Effector CD8-positive, alpha-beta T cell (primary cell): ENCODE results near the gene ZSWIM4.
A peak's percentile ranks its signal among the peaks of the same experiment; 100 is the strongest.
"Not testable (repeated sequence)": the region's sequence is repeated elsewhere in the genome, so short reads cannot be mapped to it uniquely, and the experiment has no call there.

Source experiments
- DNase-seq: peaks from one replicate; lab custom pipeline; 2025; lab: John Stamatoyannopoulos, UW

Gene ZSWIM4

DNA sequence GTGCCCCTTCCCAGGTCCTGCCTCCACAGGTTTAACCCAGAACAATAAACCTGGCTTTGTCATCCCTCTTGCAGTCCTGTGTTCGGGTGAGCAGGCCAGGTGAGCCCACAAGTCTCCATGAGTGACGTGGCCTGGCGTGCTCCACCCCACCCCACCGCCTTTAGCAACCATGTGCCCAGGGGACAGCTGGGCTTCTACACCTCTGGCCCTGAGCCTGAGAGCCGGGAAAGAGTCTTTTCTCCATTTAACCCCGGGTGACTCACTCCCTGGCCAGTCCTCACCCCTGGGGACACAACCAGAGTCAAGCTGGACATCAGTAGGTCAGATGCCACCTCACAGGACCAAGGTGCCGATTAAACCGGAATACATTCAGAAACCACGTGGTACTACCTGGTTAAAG, 16.8 kb upstream of the ZSWIM4 start:
- DNase-seq, result no peak

DNA sequence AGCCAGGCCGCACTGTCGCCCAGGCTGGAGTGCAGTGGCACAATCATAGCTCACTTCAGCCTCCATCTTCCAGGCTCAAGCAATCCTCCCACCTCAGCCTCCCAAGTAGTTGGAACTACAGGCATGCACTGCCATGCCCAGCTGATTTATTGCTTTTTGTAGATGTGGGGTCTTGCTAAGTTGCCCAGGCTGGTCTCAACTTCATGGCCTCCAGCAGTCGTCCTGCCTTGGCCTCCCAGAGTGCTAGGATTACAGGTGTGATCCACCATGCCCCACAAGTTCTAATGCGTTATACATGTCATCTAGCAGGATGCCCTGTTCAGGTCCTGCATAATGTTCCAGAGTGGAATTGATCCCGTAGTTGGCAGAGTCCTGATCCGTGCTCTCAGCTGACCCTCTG, 16.4 kb upstream of the ZSWIM4 start:
- DNase-seq, result no peak

GRCh38 chr19:13779794-13780193, 15.4 kb upstream of the ZSWIM4 start:
- DNase-seq, result not testable (repeated sequence)

DNA sequence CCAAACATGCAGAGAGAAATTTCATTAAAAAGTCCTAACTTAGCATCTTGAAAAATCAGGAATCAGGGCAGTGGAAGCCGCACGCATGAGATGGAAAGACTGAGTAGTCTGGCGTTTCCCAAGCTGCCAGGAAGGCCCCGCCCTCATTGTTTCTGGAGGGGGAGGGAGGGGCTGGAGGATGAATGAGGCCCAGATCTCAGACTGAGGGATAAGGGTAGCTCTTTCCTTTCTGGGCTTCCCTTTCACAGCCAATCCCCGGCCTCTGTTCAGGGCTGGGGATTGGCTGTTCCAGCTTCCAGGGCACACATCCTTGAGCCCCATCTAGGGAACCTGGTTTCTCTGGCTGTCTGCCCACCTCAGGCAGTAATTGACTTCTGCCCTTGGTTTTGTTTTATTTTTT, 13.7 kb upstream of the ZSWIM4 start:
- DNase-seq, result no peak

GRCh38 chr19:13782537-13782936, 12.7 kb upstream of the ZSWIM4 start:
- DNase-seq, result no peak

GRCh38 chr19:13783565-13784500, 11.4 kb upstream of the ZSWIM4 start:
- DNase-seq, result no peak

- DNase-seq, result peak; percentile 59
Measured at GRCh38 chr19:13784731-13785452, 10.4 kb upstream of the ZSWIM4 start.

- no peak for DNase-seq
Measured at GRCh38 chr19:13788991-13789390, 6.3 kb upstream of the ZSWIM4 start.

- no peak for DNase-seq
Measured at GRCh38 chr19:13790354-13790753, 4.9 kb upstream of the ZSWIM4 start.

- DNase-seq, result not testable (repeated sequence)
Measured at GRCh38 chr19:13793317-13793716, 1.9 kb upstream of the ZSWIM4 start.

DNA sequence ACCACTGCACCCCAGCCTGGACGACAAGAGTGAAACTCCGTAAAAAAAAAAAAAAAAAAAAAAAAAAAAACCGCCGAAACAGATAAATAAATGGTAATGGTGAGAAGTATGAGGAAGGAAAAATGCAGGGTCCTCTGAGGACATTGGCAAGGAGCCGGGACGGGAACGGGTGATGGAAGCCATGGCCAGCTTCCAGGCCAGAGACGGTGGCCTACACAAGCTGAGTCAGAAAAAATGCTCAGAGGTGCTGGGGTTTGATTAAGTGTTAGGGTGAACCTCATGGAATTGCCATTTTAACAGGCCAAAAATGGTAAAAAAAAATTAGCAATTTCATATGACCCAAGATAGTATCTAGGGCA, 866 bp upstream of the ZSWIM4 start:
- DNase-seq, result no peak

GRCh38 chr19:13795595-13796300, 505 bp downstream of the ZSWIM4 start:
- DNase-seq, result no peak

DNA sequence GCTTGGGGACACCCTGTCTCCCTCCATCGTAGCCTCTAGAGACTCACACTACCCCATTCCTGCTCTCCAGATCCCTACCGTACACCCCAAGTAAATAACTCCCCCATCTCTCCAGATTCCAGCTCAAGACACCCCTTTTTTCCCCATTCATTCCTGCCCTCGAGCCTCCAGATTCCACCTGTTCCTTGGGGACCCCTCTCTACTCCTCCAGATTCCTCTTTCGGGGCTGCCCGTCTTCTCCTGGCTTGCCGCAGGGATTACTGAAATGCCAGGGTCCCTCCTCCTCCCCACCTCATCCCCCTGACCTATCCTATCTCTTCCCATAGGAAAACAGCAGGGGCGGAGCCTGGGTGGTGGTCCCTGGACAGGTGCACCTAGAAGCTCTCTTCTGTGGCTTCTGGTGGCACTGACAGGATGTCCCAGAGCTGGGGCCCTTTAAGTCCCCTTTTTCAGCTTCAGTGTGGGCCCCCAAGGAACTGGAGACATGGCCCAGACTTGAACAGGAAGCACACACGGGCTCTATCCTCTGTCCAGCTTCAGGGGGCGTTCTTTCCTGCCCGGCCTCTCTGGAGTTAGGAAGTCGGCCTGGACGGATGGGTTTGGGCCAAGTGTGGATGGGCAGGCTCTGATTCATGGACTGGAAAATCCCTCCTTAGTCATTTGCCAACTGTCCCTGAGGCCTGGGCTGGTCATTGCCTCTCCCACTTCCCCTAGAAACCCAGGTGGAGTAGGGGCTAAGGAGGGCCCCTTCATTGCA, 1.2 kb downstream of the ZSWIM4 start:
- DNase-seq, result no peak

DNA sequence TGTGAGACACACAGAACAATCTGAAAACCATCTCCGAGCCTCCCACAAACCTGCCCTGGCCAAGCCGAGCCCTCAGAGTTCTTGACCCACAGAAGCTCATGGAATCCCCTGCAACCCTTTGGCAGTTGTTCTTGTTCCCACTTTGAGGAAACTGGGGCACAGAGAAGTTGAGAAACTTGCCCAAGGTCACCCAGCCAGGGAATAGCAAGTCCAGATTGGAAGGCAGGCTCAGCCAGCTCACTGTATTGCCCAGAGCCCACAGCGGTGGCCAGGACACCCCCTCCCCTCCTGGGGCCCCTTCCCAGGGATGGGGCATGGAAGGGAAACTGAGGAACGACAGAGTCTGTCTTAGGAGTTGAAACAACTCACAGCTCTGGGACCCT, 1.8 kb downstream of the ZSWIM4 start:
- DNase-seq, result no peak

DNA sequence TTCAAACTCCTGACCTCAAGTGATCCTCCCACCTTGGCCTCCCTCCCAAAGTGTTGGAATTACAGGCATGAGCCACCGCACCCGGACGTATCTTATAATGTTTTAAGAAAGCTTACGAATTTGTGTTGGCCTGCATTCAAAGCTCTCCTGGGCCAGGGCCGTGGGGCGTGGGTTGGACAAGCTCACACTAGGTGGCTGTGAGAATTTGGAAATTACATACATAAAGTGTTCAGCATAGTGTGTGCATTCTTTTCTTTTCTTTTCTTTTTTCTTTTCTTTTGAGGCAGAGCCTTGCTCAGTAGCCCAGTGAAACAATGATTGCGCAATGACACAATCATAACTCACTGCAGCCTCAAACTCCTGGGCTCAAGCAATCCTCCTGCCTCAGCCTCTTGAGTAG, 2.6 kb downstream of the ZSWIM4 start:
- no peak for DNase-seq

GRCh38 chr19:13799669-13800068, 4.4 kb downstream of the ZSWIM4 start:
- no peak for DNase-seq

DNA sequence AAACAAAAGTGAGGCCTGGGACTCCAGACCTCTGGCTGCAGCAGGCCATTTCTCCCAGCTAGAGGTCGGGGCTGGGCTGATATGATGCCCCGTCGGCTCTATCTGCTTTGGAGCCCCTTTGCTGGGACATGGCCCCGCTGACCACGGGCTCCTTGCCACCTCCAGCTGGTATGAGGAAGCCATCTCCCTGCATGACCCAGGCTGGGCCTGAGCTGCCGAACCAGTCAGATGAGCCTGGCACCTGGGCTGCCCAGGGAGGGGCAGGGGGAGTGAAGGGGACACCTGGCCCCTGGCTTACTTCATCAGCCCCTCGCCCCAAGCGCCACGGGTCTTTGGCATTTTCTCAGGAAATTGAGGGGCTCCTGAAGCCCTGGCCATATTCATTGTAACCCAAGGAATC, 7.8 kb downstream of the ZSWIM4 start:
- DNase-seq, result no peak

DNA sequence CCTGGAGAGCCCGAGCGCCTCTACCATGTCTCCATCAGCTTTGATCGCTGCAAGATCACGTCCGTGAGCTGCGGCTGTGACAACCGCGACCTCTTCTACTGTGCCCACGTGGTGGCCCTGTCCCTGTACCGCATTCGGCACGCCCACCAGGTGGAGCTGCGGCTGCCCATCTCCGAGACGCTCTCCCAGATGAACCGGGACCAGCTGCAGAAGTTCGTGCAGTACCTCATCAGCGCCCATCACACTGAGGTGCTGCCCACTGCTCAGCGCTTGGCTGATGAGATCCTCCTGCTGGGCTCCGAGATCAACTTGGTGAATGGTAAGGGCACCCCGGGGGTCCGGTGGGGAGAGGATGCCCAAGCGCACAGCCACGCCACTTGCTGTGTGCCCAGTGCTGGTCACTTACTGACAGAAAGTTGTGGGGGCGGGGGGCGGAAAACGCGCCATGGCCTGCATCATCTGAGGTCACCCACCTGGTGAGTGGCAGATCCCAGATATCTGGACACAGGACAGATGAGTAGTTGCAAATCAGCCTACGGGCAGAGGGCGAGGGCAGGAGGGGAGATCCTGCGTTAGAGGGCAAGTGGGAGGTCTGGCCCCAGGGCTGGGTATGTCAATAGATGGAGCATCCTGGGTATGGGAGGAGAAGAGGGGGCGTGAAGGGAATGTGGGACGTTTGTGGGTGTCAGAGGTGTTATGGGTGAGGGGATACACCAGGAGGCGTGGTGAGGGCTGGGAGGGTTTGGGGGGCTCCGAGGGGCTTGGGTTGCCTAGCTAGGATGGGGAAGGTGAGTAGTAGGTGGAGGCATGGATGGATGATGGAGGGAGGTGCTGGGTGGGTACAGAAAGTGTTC, 9.8 kb downstream of the ZSWIM4 start:
- no peak for DNase-seq

GRCh38 chr19:13806728-13807127, 11.5 kb downstream of the ZSWIM4 start:
- no peak for DNase-seq

DNA sequence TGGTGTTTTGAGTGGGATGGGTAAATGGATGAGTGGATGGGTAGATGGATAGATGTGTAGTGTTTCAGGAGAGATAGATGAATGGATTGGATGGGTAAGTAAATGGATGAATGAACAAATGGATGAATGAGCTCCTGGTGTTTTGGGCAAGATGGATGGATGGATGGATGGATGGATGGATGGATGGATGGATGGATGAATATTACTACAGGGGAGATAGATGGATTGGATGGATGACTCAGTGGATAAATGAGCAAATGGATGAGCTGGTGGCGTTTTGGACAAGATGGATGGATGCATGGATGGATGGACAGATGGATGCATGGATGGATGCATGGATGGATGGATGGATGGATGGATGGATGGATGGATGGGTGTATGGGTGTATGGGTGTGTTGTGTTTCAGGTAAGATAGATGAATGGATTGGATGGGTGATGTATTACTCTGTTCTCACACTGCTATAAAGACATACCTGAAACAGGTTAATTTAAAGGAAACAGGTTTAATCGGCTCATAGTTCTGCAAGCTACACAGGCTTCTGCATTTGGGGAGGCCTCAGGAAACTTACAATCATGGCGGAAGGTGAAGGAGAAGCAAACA, 12.3 kb downstream of the ZSWIM4 start:
- DNase-seq, result no peak

DNA sequence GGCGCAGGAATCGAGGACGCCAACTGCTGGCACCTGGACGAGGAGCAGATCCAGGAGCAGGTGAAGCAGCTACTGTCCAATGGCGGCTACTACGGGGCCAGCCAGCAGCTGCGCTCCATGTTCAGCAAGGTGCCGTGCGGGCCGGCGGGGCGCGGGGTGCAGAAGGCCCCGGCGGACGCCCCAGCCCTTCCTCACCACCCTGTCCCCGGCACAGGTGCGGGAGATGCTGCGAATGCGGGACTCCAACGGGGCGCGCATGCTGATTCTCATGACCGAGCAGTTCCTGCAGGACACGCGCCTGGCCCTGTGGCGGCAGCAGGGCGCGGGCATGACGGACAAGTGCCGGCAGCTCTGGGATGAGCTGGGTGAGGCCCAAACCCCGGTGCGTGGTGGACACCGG, 13.6 kb downstream of the ZSWIM4 start:
- DNase-seq, result no peak
